Omental fat pad (tissue), 4 donors: Measurements from ENCODE around the gene PNO1. TPM values are rescaled to one million over a fixed set of nuclear protein-coding genes. Genes with fewer than 3 reads are reported as not detected.

Experiments used
- ATAC-seq: fragments of 150-250 bp; one replicate; pipeline ENCODE4 v1.9.1; 2016; ENCODE audit warnings: mild to moderate bottlenecking, moderate library complexity; ENCODE audit not compliant: low FRiP score
- DNase-seq: peaks from one replicate; pipeline ENCODE4 v3.0.0-alpha.2; 2019; ENCODE audit warnings: low spot score
- total RNA-seq, 4 donors: library from RNA; depleted of rRNA; stranded (reverse); fragments of >200 nt; gene quantifications; one replicate each; pipeline ENCODE4 v1.1.0, GENCODE V29; 2016
- TF ChIP-seq, protein P1 (sequence below), 3 donors: fragments of 450-650 bp; IDR thresholded peaks; one replicate each; pipeline ENCODE4 v1.5.1; 2016 to 2017; ENCODE audit warnings: antibody characterized with exemption in 3 of 3, mild to moderate bottlenecking in 3 of 3, moderate library complexity in 2 of 3

Gene PNO1
- total RNA-seq, 4 donors from 2014 or later: 13.4 to 65.9 (median 21.9) TPM

DNA sequence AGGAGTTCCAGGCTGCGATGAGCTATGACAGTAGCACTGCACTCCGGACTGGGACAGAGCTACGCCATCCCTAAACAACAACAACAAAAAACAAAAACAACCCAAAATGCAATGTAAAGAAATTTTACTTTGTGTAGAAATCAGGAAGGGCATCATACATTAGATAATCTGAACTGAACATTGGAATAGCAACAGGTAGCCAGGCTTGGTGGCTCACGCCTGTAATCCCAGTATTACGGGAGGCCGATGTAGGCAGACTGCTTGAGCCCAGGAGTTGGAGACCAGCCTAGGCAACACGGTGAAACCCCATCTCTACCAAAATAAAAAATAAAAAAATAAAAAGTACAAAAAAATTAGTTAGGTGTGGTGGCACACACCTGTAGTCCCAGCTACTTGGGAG lies 2.1 kb upstream of the PNO1 start:
- TF ChIP-seq, protein P1, sequence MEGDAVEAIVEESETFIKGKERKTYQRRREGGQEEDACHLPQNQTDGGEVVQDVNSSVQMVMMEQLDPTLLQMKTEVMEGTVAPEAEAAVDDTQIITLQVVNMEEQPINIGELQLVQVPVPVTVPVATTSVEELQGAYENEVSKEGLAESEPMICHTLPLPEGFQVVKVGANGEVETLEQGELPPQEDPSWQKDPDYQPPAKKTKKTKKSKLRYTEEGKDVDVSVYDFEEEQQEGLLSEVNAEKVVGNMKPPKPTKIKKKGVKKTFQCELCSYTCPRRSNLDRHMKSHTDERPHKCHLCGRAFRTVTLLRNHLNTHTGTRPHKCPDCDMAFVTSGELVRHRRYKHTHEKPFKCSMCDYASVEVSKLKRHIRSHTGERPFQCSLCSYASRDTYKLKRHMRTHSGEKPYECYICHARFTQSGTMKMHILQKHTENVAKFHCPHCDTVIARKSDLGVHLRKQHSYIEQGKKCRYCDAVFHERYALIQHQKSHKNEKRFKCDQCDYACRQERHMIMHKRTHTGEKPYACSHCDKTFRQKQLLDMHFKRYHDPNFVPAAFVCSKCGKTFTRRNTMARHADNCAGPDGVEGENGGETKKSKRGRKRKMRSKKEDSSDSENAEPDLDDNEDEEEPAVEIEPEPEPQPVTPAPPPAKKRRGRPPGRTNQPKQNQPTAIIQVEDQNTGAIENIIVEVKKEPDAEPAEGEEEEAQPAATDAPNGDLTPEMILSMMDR (IDR thresholded peaks at IDR 0.05): no peak
- DNase-seq (no peak), ATAC-seq (no peak)

DNA sequence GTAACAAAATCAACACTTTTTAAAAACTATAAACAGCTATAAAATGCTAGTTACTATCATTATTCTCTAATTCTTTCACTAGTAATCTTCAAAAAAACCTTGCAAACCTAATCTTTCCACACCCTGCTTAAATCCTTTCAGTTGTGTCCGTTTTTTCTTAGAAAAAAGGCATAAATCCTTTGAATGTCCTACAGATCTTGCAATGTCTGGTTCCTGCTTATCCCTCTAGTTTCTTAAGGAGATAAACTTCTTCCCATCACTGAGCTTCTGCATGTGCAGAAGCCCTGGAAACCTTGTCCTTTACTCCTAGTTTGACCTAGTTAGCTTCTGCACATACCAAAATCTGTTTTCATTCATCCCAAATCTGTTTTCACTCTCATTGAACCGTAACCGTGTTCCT lies 1.3 kb upstream of the PNO1 start:
- ATAC-seq (no peak), DNase-seq (no peak)
- TF ChIP-seq, protein P1 (IDR thresholded peaks at IDR 0.05): no peak

DNA sequence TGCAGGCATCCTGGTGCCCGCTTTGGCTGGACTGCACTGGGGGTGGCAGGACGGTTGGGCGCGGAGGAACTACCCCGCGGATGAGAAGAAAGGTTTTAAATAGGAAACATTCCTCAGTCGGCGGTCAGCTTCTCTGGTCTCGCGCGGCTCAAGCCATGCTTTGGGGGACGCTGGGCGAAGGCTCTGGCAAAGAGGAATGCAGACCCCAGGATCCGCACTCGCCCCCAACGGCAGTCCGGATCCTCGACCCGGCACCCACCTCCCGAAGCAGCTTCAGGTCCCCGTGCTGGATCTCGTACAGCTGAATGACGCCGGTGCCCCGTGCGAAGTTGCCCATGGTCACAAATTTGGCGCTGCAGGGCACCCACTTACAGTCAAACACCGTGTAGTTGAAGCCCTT lies 686 bp upstream of the PNO1 start:
- DNase-seq: no peak
- TF ChIP-seq, protein P1 (IDR thresholded peaks at IDR 0.05): no peak
- peak; percentile 41 for ATAC-seq

DNA sequence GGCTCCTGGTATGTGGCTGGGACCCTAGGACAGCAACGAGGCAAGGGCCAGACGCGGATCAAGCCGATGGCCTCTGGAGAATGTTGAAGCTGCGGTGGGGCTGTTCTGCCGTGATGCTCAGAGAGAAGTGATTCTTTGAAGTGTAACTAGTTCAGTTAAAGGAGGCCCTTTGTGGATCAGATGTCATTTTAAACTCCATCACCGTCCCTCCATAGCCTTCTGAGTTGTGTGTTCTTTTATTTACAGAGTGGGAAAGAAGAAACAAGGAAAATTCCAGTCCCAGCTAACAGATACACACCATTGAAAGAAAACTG lies 403 bp downstream of the PNO1 start:
- DNase-seq (no peak), ATAC-seq (no peak)
- TF ChIP-seq, protein P1 (IDR thresholded peaks at IDR 0.05): no peak

DNA sequence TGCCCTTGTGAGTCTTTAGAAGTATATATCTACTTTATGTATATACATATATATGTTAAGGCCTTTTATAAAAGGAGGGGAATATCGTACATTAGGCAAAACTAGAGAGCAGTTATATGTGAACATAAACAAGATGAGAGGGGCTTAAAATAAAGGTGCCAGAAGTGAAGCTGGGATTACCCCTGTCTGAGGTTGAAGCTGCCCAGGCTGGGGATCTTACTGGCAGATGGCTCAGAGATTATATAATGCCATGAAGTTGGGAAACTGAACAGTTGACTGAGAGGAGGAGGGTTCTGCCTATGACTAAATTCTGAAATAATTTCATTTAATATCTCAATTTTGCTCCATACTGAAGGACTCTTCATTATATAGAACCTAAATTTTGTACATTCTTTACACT lies 6.0 kb downstream of the PNO1 start:
- DNase-seq (no peak), ATAC-seq (no peak)
- TF ChIP-seq, protein P1 (IDR thresholded peaks at IDR 0.05): no peak

DNA sequence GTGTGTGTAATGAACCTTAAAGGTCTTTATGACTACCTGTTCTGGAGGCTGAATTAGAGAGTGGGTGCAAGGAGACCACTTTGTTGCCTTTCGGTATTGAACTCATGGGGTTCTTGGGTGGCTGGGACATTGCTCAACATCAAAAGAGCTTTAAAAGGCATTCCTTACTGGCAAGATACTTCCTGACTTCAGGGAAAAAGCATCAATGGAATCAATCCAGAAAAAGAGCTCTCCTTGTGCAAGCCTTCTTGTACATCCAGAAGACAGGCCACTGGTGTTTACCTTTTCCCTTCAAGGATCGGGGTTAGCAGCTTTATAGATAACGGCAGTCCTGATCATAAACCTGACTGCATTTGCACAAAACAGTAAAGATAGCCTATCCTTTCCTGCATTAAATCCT lies 9.5 kb downstream of the PNO1 start:
- no peak for ATAC-seq
- TF ChIP-seq, protein P1 (IDR thresholded peaks at IDR 0.05): no peak
- DNase-seq: no peak

DNA sequence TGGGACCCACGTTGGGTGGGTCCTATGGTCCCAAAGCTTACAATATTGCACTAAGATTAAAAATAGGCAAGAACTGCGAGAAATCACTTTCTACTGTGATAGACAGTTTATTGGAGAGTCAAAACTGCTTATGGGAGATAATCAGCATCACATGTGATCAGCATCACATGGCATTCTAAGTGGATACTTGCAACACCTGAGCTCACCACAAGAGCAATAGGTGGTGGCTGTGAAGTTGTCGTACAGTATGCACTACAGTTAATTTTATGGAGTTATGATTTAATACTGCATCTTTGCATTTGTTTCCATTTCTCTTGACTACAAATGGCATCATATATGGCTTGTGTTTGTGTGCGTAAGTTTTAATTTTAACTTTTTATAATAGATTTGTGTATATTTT lies 11.6 kb downstream of the PNO1 start:
- ATAC-seq: no peak
- no peak for DNase-seq
- TF ChIP-seq, protein P1 (IDR thresholded peaks at IDR 0.05): no peak
